ENCODE results near the gene MAPKAPK2.

Gene MAPKAPK2

DNA sequence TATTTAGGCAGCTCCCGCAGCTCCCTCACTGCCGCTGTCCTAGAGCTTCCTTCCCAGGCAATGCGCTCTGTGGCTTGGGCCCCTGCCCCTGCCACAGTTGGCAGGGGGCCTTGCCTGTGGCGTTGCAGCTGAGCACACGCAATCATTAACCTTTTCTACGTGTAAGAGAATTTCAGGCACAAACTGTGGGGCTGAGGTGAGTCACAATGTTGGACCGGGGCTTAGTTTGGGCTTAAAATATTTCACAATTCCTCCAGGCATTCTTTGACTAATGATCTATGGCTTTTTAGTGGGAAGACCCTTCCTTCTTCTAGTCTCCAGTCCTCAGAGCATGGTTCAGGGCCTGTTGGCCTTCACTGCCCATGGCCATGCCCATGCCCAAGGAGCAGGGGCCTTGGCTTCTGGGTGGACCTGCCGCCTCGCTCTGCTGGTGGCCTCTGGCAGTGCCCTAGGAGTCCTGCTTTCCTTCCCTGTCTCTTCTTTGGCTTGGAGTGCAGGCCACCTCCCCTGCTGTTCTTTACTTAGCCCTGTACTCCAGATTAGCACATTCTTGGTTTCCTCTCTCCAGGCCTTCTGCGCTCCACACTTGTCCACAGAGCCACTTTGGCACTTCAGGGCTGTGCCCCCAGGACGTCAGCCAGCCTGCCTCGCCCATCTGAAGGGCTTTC lies 39.2 kb downstream of the MAPKAPK2 start:
- no peak for DNase-seq

DNA sequence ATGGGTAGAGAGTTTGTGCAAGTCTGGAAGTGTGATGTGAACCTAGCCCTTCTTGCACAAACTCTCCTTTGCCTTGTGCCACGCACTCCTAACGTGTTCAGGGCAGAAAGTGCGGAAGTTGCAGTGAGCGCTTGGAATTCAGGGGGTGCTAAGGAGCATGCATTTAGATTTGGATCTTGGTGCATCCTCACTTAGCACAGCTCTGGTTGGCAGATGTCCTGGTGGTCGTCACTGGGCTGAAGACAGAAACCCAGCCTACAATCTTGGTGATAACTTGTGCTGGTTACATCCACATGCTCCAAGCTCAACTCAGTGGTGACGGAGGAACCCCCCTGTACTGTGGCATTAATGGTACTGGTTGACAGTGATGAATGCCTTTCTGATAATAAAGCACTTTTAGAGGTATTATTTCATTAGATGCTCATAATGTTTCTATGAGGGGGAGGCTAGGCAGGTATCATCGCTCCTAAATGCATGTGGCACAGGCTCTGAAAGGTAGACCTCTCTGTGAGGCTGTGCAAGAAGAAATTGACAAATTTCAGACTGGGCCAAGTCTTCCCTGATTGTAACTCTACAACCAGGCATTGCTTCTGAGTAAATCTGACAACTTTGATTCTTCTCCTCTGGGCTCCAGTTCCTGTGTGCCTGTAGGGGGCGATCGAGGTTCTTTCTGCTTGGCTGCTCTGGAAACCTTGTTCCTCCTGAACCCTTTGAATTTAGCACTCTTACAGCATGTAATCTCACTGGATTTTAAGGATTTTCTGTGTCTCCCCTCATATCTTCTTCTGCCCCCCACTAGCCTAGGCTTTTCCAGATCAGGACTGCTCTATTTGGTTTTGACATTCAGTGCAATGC lies 40.6 kb downstream of the MAPKAPK2 start:
- DNase-seq = peak; percentile 68

DNA sequence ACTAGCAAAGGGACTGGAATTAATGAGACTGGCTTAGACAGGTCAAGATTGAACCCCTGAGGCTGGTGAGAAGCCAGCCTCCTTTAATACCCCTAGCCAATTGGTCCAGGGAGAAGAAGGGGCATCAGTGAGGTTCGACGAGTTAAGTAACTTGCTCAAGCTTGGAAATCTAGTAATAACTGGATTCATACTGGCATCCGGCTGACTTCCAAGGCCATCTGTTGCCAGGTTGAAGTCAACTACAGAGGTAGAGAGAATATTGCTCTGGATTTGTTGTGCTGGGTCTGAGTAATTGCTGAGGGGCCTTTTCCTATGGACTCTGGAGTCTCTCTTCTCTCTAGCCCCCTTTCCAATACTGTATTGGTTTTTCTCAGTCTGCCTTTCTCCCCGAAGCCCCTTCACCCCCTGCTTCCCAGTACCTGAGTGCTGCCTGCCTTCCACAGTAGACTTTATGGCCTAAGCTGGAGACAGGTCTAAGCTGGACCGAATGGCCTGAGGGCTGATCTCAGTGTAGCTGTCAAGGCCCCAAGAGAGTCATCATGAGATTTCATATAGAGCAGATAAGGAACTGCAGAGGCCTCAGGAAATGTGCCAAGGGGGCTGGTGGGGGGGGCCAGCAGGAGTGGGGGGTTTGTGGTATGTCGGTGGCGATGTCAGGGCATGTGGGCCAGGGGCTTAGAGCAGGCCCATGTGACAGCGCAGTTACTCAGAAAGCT lies 43.4 kb downstream of the MAPKAPK2 start:
- DNase-seq = no peak

DNA sequence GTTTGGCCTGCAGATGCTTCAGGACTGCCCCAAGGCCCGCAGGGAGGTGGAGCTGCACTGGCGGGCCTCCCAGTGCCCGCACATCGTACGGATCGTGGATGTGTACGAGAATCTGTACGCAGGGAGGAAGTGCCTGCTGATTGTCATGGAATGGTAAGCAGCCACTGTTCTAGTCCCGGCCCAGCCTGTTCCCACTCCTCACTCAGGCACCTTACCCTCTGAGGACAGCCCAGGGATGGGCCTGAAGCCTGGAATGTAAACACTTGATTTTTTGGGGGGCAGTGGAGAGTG lies 43.9 kb downstream of the MAPKAPK2 start:
- DNase-seq = no peak

DNA sequence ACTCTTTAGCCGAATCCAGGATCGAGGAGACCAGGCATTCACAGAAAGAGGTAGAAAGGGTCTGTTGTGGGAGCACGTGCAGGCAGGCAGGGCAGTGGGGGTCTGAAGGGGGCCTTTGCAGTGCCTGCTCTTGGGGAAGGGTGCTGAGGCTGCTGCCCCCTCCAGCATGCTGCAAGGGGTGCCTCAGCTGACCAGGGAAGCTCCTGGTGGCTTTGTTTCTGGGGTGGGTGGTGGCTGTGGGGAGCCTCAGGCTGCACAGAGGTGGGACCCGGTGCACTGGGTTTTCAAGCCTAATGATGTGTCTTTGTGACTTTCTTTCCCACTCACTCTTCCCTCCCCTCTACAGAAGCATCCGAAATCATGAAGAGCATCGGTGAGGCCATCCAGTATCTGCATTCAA lies 44.3 kb downstream of the MAPKAPK2 start:
- DNase-seq = no peak

DNA sequence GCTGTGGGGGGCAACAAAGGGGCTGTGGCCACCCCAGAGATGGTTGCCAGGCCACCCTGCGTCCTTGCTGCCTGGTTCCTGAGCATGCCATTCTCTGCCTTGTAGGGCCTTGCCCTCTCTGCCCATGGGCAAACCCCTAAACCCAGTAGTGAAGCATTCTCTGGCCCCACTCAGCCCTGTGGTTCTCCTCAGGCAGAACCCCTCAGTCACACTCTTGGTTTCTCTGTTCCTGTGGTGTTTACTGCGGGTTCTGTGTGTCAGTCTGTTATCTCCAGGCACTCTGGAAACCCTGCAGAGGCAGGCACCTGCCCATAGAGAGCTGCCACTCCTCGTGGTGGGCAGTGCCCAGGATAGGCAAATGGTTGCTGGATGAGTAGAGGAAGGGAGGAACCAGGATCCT lies 44.8 kb downstream of the MAPKAPK2 start:
- DNase-seq = no peak

- DNase-seq = no peak
Measured at GRCh38 chr1:206732508-206732907, 47.8 kb downstream of the MAPKAPK2 start.

DNA sequence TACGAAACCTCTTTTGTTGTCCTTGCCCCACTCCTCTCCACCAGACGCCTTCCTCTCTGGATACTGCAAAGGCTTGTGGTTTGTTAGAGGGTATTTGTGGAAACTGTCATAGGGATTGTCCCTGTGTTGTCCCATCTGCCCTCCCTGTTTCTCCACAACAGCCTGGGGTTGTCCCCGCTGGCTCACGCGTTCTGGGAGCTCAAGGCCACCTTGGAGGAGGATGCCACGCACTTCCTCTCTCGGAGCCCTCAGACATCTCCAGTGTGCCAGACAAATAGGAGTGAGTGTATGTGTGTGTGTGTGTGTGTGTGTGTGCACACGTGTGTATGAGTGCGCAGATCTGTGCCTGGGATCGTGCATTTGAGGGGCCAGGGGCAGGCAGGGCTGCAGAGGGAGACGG lies 48.3 kb downstream of the MAPKAPK2 start:
- no peak for DNase-seq

GRCh38 chr1:206734499-206735142 lies 49.9 kb downstream of the MAPKAPK2 start:
- peak; percentile 66 for DNase-seq

GRCh38 chr1:206735553-206736031 lies 50.9 kb downstream of the MAPKAPK2 start:
- no peak for DNase-seq

DNA sequence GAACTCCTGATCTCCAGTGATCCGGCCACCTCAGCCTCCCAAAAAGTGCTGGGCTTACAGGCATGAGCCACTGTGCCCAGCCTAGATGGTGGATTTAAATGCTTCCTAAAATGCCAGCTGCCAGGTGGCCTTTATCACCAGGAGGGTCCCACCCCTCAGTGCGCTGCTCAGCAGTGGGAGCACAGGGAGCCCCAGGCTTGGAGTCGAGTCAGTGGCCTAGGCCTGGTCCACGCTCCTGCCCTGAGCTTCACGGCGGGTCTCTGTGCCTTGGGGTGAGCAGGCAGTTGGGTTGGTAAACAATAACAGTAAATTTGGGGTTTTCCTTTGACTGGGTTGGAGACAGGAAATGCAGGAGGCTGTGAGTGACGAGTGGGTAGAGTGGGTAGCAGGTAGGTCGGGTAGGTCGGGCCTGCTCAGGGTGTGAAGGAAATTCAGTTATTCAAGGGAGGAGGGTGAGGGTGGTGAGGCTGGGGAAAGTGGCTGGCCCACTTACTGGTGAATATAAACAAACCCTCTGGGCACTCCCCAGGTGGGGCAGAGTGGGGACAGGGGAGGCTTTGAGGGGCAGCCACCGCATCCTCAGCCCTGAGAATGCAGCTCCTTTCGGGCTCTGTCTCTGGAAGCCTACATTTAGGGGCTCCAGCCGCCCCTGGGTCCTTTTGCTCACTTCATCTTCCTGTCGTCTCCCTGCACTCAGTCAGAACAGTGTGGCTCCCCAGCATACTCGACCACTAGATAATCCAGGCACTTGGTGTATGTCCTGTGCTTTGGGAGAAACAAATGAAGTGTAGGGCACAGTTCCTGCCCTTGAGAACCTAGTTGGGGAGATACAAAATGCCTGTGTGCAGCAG lies 52.4 kb downstream of the MAPKAPK2 start:
- no peak for DNase-seq

DNA sequence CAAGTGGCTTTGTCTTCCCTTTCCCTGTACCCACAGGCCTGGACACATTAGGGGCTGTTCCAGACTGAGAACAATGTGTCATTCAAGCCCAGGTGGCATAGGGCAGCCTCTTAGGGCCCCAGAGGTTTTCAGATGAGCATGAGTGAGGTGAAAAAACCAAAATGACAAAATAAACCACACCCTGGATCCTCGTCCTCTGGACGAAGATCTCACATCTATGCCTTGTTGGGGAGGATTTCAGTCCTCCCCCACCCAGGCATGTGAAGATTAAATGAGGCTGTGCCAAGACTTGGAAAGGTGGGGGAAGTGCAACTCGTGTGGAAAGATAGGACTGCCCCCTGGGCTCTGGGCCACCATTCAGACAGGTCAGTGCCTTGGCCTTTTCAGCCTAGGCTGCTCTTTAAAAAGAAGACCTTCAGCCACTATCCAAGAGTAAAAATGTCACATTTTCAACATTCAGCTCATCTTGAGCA lies 53.1 kb downstream of the MAPKAPK2 start:
- DNase-seq = no peak

DNA sequence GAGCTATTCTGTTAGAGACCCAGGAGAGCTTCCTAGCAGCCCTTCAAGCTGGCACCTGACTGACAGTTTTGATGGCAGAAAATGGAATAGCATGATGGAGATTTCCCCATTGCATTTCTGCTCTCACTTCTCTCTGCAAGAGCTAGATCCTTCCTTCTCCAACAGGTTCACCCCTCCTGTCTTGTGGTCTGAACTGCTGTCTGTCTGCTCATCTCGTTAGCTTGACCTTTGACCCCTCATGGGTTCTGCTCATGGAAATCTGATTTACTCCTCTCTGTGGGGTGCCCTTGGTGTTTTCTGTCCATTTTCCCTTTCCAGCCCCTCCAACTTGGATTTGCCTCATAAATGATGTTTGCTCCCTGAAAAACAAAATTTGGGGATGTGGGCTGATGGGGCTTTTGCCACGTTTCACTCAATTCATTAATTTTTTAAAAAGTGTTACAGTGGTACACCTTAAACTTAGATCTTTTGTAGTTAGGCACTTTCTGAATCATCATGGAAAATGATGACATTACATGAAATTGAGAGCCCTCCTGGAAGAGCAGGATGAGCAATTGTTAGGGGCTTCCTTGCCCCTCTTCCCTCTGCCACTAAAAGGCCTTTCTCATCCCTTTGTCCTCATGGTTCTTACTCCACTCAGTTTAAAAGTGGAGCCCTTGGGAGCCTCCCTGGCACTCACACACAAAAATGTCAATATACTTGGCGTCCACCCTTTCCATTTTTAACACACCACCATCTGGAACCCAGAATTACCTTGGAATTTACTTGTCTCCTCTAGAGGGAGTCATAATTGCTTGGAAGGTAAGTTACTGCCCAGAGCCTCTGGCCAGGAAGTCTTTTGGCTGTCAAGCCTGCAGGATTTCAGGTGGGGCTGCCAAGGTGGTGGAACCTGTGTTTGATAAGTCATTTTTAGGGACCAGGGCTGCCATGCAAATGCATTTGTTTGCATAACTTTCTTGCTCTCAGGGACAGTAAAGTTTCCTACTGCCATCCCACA lies 54.0 kb downstream of the MAPKAPK2 start:
- DNase-seq = peak; percentile 80

DNA sequence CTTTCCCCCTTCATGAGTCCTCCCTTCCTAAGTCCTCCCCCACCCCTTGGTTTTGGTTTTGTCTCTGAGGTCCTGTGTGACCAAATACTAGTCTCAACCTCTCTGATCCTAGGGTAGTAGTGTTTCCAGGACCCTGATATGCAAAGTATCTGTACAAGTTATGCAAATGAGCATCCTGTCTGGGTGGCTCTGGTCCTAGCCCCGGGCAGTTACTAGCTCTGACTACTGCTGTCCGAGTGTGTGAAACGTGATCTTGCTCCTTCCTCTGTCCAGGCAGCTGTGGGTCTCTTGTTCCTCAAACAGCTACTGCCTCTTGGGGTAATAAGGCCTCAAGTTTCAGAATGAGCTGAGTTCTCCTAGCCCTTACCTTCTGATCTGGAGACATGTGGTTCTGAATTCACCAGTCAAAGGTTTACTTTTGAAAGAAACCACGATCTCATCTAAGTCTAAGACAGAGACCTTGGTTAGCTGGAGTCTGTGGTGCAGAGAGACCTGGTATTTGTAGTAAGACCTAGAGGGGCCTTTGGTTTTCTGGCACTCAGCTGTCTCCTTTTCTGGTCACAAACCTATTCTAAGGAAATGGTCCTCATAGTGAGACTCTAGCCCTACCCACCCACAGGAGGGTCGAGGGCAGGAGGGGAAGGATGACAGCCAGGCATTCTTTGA lies 54.8 kb downstream of the MAPKAPK2 start:
- DNase-seq = peak; percentile 79

GRCh38 chr1:206741142-206741701 lies 56.5 kb downstream of the MAPKAPK2 start:
- DNase-seq = no peak

GRCh38 chr1:206742719-206743383 lies 58.1 kb downstream of the MAPKAPK2 start:
- DNase-seq = no peak

- peak; percentile 61 for DNase-seq
Measured at GRCh38 chr1:206744683-206745082, 60.0 kb downstream of the MAPKAPK2 start.

GRCh38 chr1:206745301-206745700 lies 60.6 kb downstream of the MAPKAPK2 start:
- no peak for DNase-seq

- no peak for DNase-seq
Measured at GRCh38 chr1:206748348-206749030, 63.8 kb downstream of the MAPKAPK2 start.

Measured in islet precursor cell (in vitro differentiated cells).